GM10248 (cell line): Measurements from ENCODE around the gene ADGRV1.

Source experiments
- CTCF ChIA-PET: fragments of 300-600 bp; sonication (Branson Sonifier 250); formaldehyde crosslinking; extraction: SDS; loops from one replicate; lab custom pipeline; 2021; ENCODE audit warnings: antibody characterized with exemption; lab: Yijun Ruan, JAX
- POLR2A ChIA-PET: fragments of 350-650 bp; sonication (Branson Sonifier 250); formaldehyde crosslinking; extraction: SDS; loops from one replicate; lab custom pipeline; 2020; ENCODE audit warnings: antibody characterized with exemption; lab: Yijun Ruan, JAX
- DNase-seq: peaks from one replicate; pipeline ENCODE4 v3.0.0; 2012; ENCODE audit errors: extremely low spot score
- TF ChIP-seq, protein P1 (sequence below): IDR thresholded peaks from 2 replicates; pipeline ENCODE4 v1.5.1; 2012; ENCODE audit warnings: mild to moderate bottlenecking, low read depth; ENCODE audit errors: extremely low read depth, missing control alignments, control extremely low read depth

Gene ADGRV1

DNA sequence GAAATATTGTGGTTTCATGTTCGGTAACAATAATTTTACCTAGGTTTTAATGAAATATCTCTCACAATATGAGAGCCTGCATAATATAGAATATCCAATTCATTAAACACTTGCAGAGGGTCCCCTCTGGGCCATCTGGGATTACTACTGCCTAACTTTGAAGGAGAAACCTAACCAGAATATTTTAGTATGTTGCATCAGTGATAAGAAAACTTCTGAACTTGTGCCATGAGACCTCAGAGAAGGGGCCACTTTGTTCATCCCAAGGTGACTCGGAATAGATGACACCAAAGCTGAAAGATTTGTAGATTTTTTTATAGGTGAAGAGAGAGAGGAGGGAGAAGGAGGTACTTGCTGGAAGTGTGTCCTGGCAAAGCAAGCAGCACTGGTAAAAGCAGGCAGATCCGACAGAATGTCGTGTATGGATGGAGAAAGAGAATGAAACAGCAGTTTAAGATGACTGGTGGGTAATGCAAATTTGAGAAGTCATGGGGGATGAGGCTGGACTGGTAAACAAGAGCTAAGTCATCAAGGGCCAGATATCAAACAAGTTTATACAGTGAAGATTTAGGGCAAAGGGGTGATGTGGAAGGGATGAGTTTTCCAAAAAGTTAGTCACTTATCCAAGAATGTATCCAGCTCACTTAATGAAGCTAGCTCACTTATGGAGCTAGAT, 372.3 kb downstream of the ADGRV1 start:
- CTCF ChIA-PET: interaction anchor here (1.1 to 5.4 kb wide), 10 partner anchors 13 to 493 kb away, joined by 3 to 54 read pairs (median 8); partner anchors contain the start of gene ARRDC3
- POLR2A ChIA-PET: no interaction called here
- DNase-seq: no peak
- TF ChIP-seq, protein P1, sequence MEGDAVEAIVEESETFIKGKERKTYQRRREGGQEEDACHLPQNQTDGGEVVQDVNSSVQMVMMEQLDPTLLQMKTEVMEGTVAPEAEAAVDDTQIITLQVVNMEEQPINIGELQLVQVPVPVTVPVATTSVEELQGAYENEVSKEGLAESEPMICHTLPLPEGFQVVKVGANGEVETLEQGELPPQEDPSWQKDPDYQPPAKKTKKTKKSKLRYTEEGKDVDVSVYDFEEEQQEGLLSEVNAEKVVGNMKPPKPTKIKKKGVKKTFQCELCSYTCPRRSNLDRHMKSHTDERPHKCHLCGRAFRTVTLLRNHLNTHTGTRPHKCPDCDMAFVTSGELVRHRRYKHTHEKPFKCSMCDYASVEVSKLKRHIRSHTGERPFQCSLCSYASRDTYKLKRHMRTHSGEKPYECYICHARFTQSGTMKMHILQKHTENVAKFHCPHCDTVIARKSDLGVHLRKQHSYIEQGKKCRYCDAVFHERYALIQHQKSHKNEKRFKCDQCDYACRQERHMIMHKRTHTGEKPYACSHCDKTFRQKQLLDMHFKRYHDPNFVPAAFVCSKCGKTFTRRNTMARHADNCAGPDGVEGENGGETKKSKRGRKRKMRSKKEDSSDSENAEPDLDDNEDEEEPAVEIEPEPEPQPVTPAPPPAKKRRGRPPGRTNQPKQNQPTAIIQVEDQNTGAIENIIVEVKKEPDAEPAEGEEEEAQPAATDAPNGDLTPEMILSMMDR: no peak

DNA sequence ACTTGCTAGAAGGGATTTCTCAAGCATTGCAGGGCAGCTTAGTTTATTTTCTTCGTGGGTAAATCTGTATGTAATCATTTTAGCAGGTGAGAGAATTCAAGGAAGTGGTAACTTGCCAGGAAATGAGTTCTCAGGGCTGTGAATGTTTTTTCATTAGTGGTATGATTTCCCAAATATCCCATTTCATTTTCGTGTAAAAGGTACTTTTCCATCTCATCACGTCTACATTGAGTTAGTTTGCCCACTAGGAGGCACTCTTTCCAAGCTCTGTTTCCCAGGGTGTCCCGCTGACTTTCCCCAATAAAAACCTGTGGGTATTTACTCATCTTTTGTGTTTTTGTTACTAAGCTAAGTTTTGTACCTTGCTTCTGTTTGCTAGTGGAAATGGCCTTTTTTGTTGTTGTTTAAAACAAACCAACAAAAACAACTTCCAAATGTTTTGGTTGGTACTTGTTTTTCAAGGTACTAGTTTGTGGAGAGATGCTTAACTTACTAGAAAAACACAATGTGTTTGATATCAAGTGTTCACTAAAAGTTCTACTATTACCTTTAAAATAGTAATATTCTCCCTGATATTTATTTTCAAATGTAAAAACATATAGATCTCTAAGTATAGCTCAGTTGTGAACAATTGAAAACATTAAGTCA, 373.6 kb downstream of the ADGRV1 start:
- CTCF ChIA-PET: interaction anchor here (0.6 to 5.4 kb wide), 28 partner anchors 9 to 503 kb away, joined by 3 to 54 read pairs (median 4); partner anchors contain the start of gene ARRDC3
- TF ChIP-seq, protein P1: peak; percentile 76
- peak; percentile 56 for DNase-seq
- POLR2A ChIA-PET: no interaction called here

- TF ChIP-seq, protein P1: no peak
- DNase-seq: no peak
- ChIA-PET POLR2A (no interaction called here), CTCF (interaction anchor here (1.3 to 5.4 kb wide), 8 partner anchors 13 to 502 kb away, joined by 3 to 54 read pairs (median 10); partner anchors contain the start of gene ARRDC3)
Measured at GRCh38 chr5:90933298-90933697, 374.7 kb downstream of the ADGRV1 start.

DNA sequence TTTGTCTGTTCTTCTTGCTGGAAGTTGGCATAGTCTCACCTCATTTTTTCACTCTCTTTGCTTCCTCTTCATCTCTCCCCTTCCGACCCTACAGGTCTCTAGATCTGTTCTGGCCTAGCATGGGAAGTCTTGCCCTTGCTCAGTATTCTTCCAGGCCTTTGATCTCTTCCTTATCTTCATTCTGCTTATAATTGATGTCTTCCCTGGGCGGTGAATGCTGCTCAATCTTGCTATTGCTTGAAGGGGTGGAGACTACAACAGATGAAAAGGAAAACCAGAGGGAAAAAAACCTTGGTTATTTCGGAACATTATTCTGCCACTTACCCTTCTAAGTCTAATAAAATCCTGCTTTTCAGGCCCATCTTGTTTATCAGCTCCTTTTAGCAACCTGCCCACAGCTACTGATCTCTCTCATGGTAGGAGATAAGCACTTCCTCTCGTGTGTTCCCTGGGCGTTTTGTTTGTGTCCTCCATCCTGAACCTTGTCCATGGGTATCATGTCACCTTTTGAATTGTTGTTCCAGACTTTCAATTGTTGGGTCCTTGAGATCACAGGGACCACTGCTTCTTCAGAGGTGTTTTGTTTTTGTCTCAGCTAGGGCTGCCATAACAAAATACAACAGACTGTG, 375.6 kb downstream of the ADGRV1 start:
- CTCF ChIA-PET: interaction anchor here (1.5 to 5.4 kb wide), 2 partner anchors 451 to 485 kb away, joined by 8 to 54 read pairs; no protein-coding TSS in a partner anchor
- POLR2A ChIA-PET: no interaction called here

DNA sequence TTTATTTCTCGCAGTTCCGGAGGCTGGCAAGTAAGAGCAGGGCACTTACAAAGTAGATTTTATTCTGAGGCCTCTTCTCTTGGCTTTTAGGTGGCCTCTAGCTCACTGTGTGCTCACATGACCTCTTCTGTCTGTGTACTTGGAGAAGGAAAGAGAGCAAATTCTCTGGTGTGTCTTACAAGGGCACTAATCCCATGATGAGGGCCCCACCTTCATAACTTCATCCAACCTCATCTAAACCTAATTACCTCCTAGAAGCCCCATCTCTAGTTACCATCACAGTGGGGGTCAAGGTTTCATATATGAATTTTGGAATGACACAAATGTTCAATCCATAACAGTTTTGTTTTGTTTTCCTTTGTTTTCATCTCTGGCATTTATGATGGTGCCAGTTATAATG, 376.1 kb downstream of the ADGRV1 start:
- CTCF ChIA-PET: interaction anchor here (1.5 to 5.4 kb wide), 2 partner anchors 450 to 485 kb away, joined by 8 to 54 read pairs; no protein-coding TSS in a partner anchor
- TF ChIP-seq, protein P1: no peak
- no peak for DNase-seq
- POLR2A ChIA-PET: no interaction called here

More for the DNA sequence above, 375.6 kb downstream of the ADGRV1 start:
- no peak for DNase-seq
- TF ChIP-seq, protein P1: no peak

GRCh38 chr5:90939211-90939610, 380.6 kb downstream of the ADGRV1 start:
- ChIA-PET CTCF (no interaction called here), POLR2A (no interaction called here)
- DNase-seq: no peak
- TF ChIP-seq, protein P1: no peak
